GM12878 (cell line): Measurements from ENCODE around the gene GSK3A. TPM values are rescaled to one million over a fixed set of nuclear protein-coding genes. Genes with fewer than 3 reads are reported as not detected.

Source experiments
- ATAC-seq: fragments of 200-7000 bp; cut with Tn5 transposase; 3 replicates; pipeline ENCODE4 v1.9.1; 2020; ENCODE audit warnings: mild to moderate bottlenecking, moderate library complexity
- BruUV-seq: library from RNA; stranded (reverse); fragments of 400-500 nt; replicated peaks from 2 replicates; lab custom pipeline; 2021; lab: Mats Ljungman, UMichigan
- CTCF ChIA-PET: fragments of 300-600 bp; sonication (Branson Sonifier 250); formaldehyde crosslinking; extraction: SDS; loops from one replicate; lab custom pipeline; 2021; ENCODE audit warnings: inconsistent platforms; lab: Yijun Ruan, JAX
- POLR2A ChIA-PET: fragments of 350-600 bp; formaldehyde crosslinking; extraction: SDS; loops from one replicate; lab custom pipeline; 2021; ENCODE audit warnings: inconsistent platforms; lab: Charles Lee
- RAD21 ChIA-PET: fragments of 300-600 bp; sonication (Branson Sonifier 250); formaldehyde crosslinking; loops from one replicate; lab custom pipeline; 2023; ENCODE audit warnings: antibody characterized with exemption; ENCODE audit not compliant: unreplicated experiment; lab: Charles Lee
- SMC1A ChIA-PET: fragments of 300-600 bp; sonication (Branson Sonifier 250); formaldehyde crosslinking; loops from one replicate; lab custom pipeline; 2023; ENCODE audit not compliant: unreplicated experiment, uncharacterized antibody; lab: Charles Lee
- DNase-seq: peaks from one replicate; pipeline ENCODE4 v3.0.0-alpha.2; 2011; ENCODE audit warnings: low read depth, low spot score
- FAIRE-seq: peaks from 3 replicates; lab custom pipeline; 2011; peaks lifted over from hg19 to GRCh38; lab: Jason Lieb, UNC
- H2AFZ ChIP-seq: 2 replicates; pipeline ENCODE4 v1.6.0; 2011; ENCODE audit warnings: low read depth, low read length, control low read depth; ENCODE audit not compliant: control insufficient read depth
- H3K27ac ChIP-seq: 2 replicates; pipeline ENCODE4 v1.5.1; 2011; ENCODE audit warnings: control low read depth; ENCODE audit not compliant: control insufficient read depth, insufficient read depth
- H3K27me3 ChIP-seq, 2 experiments: replicated peaks in 1 of 2; 2 replicates each; pipeline versions ENCODE4 v1.6.0 to v1.6.1; 2011; ENCODE audit warnings: low read length in 1 of 2; ENCODE audit not compliant: control insufficient read depth in 2 of 2, insufficient read depth in 2 of 2
- H3K36me3 ChIP-seq, 2 experiments: 2 replicates each; pipeline ENCODE4 v1.5.1; 2011; ENCODE audit warnings: low read length in 1 of 2; ENCODE audit not compliant: control insufficient read depth in 2 of 2, insufficient read depth in 2 of 2
- H3K4me1 ChIP-seq: 2 replicates; pipeline ENCODE4 v1.6.1; 2011; ENCODE audit warnings: mild to moderate bottlenecking, low read length, moderate library complexity, mixed read lengths; ENCODE audit not compliant: control insufficient read depth, insufficient read depth
- H3K4me2 ChIP-seq: 2 replicates; pipeline ENCODE4 v1.6.0; 2011; ENCODE audit warnings: control low read depth; ENCODE audit not compliant: control insufficient read depth, insufficient read depth
- H3K4me3 ChIP-seq: fragments of 200-600 bp; sonication (generic); 2 replicates; pipeline ENCODE4 v1.5.1; 2016
- H3K79me2 ChIP-seq: 2 replicates; pipeline ENCODE4 v1.6.0; 2011; ENCODE audit warnings: low read length; ENCODE audit not compliant: control insufficient read depth, insufficient read depth
- H3K9ac ChIP-seq: 2 replicates; pipeline ENCODE4 v1.8.0; 2011; ENCODE audit warnings: low read length, control low read depth, mixed read lengths; ENCODE audit not compliant: control insufficient read depth, insufficient read depth
- H3K9me3 ChIP-seq: replicated peaks from 3 replicates; pipeline ENCODE4 v1.5.1; 2011; ENCODE audit warnings: mild to moderate bottlenecking, low read length; ENCODE audit not compliant: control insufficient read depth, insufficient read depth
- H4K20me1 ChIP-seq: 2 replicates; pipeline ENCODE4 v1.6.0; 2011; ENCODE audit not compliant: control insufficient read depth, insufficient read depth
- BCLAF1 ChIP-seq: fragments of 450-650 bp; IDR thresholded peaks from 2 replicates; pipeline ENCODE4 v1.6.1; 2017; ENCODE audit warnings: antibody characterized with exemption, mild to moderate bottlenecking, moderate library complexity
- BHLHE40 ChIP-seq, 2 experiments: fragments of 450-650 bp in 1 of 2; IDR thresholded peaks; 2 replicates each; pipeline ENCODE4 v1.6.1; 2011 to 2017; ENCODE audit warnings: low read depth in 2 of 2, borderline replicate concordance in 1 of 2, improper control_type of control experiment in 1 of 2, low read length in 1 of 2, mild to moderate bottlenecking in 1 of 2
- BRCA1 ChIP-seq: IDR thresholded peaks from 2 replicates; pipeline ENCODE4 v1.6.1; 2011; ENCODE audit warnings: low read depth, low read length, improper control_type of control experiment
- GATAD2B ChIP-seq: fragments of 450-650 bp; conservative IDR thresholded peaks from 2 replicates; pipeline ENCODE4 v1.6.1; 2017; ENCODE audit warnings: low read depth, mild to moderate bottlenecking, moderate library complexity
- IKZF1 ChIP-seq: fragments of 450-650 bp; conservative IDR thresholded peaks from 2 replicates; pipeline ENCODE4 v1.6.1; 2017; ENCODE audit warnings: antibody characterized with exemption, mild to moderate bottlenecking
- NRF1 ChIP-seq: conservative IDR thresholded peaks from 2 replicates; pipeline ENCODE4 v1.6.1; 2011; ENCODE audit warnings: mild to moderate bottlenecking, low read depth, low read length, improper control_type of control experiment
- POLR2AphosphoS2 ChIP-seq: IDR thresholded peaks from 2 replicates; pipeline ENCODE4 v1.6.1; 2011; ENCODE audit warnings: low read depth, mild to moderate bottlenecking, low read length, improper control_type of control experiment, moderate library complexity
- RAD21 ChIP-seq: IDR thresholded peaks from 2 replicates; pipeline ENCODE4 v1.6.1; 2011; ENCODE audit warnings: mild to moderate bottlenecking, low read depth, low read length, moderate library complexity; ENCODE audit not compliant: insufficient read depth
- STAT3 ChIP-seq: IDR thresholded peaks from 2 replicates; pipeline ENCODE4 v1.6.1; 2011; ENCODE audit warnings: low read depth, low read length, improper control_type of control experiment
- ZBTB33 ChIP-seq: fragments of 450-650 bp; IDR thresholded peaks from 2 replicates; pipeline ENCODE4 v1.6.1; 2017; ENCODE audit warnings: mild to moderate bottlenecking
- WGBS: methylation state at CpG from one replicate; pipeline ENCODE4 v1.1.6; 2016; ENCODE audit warnings: low lambda C conversion rate; ENCODE audit not compliant: insufficient replicate concordance, insufficient coverage; ENCODE audit errors: missing lambda C conversion rate; 5-methylcytosine and 5-hydroxymethylcytosine counted together
- in situ Hi-C: fragments of 300-500 bp; cut with MboI; formaldehyde crosslinking; loops from 9 replicates; pipeline ENCODE4 v1.14.3; 2018; ENCODE audit warnings: mixed read lengths
- intact Hi-C: fragments of 100-400 bp; cut with micrococcal nuclease; formaldehyde crosslinking; loops from one replicate; pipeline ENCODE4 v1.14.2; 2022; ENCODE audit not compliant: unreplicated experiment
- polyA plus RNA-seq, 11 experiments: library from polyadenylated mRNA; depleted of rRNA in 4 of 11; unstranded in 6 of 11; stranded (reverse) in 5 of 11; fragments of >200 nt; fragmentation: Nextera tagmentation in 4 of 11; fragmentation: Illumina TruSeq in 1 of 11; extraction: Ambion mirVana in 4 of 11; extraction: Trizol in 1 of 11; gene quantifications; 1 replicate in 1 of 11; 2 replicates in 10 of 11; pipeline versions ENCODE4 v1.2.1 to v1.2.3, GENCODE V29; 2011 to 2016; ENCODE audit warnings: inconsistent platforms in 2 of 11, missing spikeins in 2 of 11, low read depth in 1 of 11
- total RNA-seq, 4 experiments: library from RNA; depleted of rRNA in 3 of 4; stranded (reverse); fragments of >200 nt in 3 of 4; fragmentation: Illumina TruSeq in 1 of 4; extraction: Trizol in 1 of 4; gene quantifications; 2 replicates each; pipeline versions ENCODE4 v1.2.1 to v1.2.3, GENCODE V29; 2013 to 2021

The GSK3A gene
- total and polyA plus RNA-seq, 10 of the 15 experiments (the other 5 are each of a cell fraction or from before 2014, with no cell fraction given): 1.00 to 47.9 (median 15.2) TPM

- H3K4me2 ChIP-seq: no peak overlapping the region
- H3K4me1 ChIP-seq: peaks cover 40% of the 10 kb centered on the region
- no peak overlapping the region for H3K9ac ChIP-seq
These were observed 46.1 kb downstream of the GSK3A start for GRCh38 chr19:42196011-42197001.

More at GRCh38 chr19:42196011-42197001, 46.1 kb downstream of the GSK3A start:
- DNase-seq (no peak), FAIRE-seq (no peak), ATAC-seq (no peak)
- Histone ChIP-seq H4K20me1 (no peaks in the 10 kb centered on the region), H3K36me3 (peaks cover 8 to 15% of the 10 kb centered on the region in 2 experiments; a peak in 3 of 4 replicates), H3K79me2 (peaks cover 5% of the 10 kb centered on the region; the same call in 1 of the 2 replicates), H3K27me3 (no peaks in the 10 kb centered on the region), H2AFZ (no peak overlapping the region), H3K27ac (0 out of 2 replicates have a peak overlapping the region, but pooled peaks have one; percentile 18), H3K4me3 (no peak overlapping the region), H3K9me3 (no peaks in the 10 kb centered on the region; the same call in 2 of the 3 replicates)
- SMC1A ChIA-PET: interaction anchor here (6.0 kb wide), 1 partner anchor 48 kb away, joined by 23 read pairs; no protein-coding TSS in a partner anchor
- 91% methylated on average over 47 of the region's 47 CpGs for WGBS
- in situ Hi-C loops: no loop called here
- RAD21 ChIA-PET: no interaction called here
- intact Hi-C loops: loop anchor here (5.0 kb wide), 2 partner anchors 64 to 86 kb away; partner anchors contain the start of gene POU2F2
- no peak for TF ChIP-seq IKZF1
- TF ChIP-seq BCLAF1: no peak
- 0 out of 2 replicates have a peak, but pooled peaks have one; percentile 39 for TF ChIP-seq ZBTB33
- TF ChIP-seq STAT3: no peak
- peak; percentile 25 to 62; a peak in 2 of 4 replicates for TF ChIP-seq BHLHE40 (IDR thresholded peaks at IDR 0.05; ENCODE audit: borderline replicate concordance in 1 of 2, low read depth in 2 of 2, low read length in 1 of 2)
- TF ChIP-seq NRF1: no peak
- 0 out of 2 replicates have a peak, but pooled peaks have one; percentile 9 for TF ChIP-seq POLR2AphosphoS2
- no peak for TF ChIP-seq GATAD2B
- TF ChIP-seq BRCA1: no peak
- TF ChIP-seq RAD21: no peak
- CTCF ChIA-PET: no interaction called here
- POLR2A ChIA-PET: no interaction called here
- BruUV-seq: no TSS peak
